H1 (cell line): Measurements from ENCODE around the gene VARS2. TPM values are rescaled to one million over a fixed set of nuclear protein-coding genes. Genes with fewer than 3 reads are reported as not detected.

ENCODE experiments used
- CTCF ChIA-PET: fragments of 300-600 bp; sonication (Branson Sonifier 250); formaldehyde crosslinking; loops from one replicate; lab custom pipeline; 2021; ENCODE audit not compliant: partially characterized antibody; lab: Charles Lee
- POLR2A ChIA-PET: fragments of 300-600 bp; sonication (Branson Sonifier 250); formaldehyde crosslinking; loops from one replicate; lab custom pipeline; 2021; ENCODE audit warnings: inconsistent platforms; ENCODE audit not compliant: partially characterized antibody; lab: Charles Lee
- DNase-seq, 2 experiments: peaks; one replicate each; pipeline versions ENCODE4 v3.0.0 to v3.0.0-alpha.2; 2010 to 2022; ENCODE audit warnings: low spot score in 2 of 2, low read depth in 1 of 2, mixed read lengths in 1 of 2
- FAIRE-seq: peaks from 2 replicates; lab custom pipeline; 2011; peaks lifted over from hg19 to GRCh38; lab: Jason Lieb, UNC
- H2AFZ ChIP-seq: 2 replicates; pipeline ENCODE4 v1.8.1; 2012; ENCODE audit warnings: low read length, inconsistent platforms
- H2AK5ac ChIP-seq: 2 replicates; pipeline ENCODE4 v1.6.1; 2013; ENCODE audit warnings: low read depth, low read length
- H2BK120ac ChIP-seq: replicated peaks from 2 replicates; pipeline ENCODE3; 2013; ENCODE audit warnings: low read depth, low read length, inconsistent platforms
- H2BK12ac ChIP-seq: 2 replicates; pipeline ENCODE4 v1.6.1; 2013; ENCODE audit warnings: low read depth, low read length
- H2BK15ac ChIP-seq: 2 replicates; pipeline ENCODE4 v1.6.1; 2013; ENCODE audit warnings: low read length
- H2BK20ac ChIP-seq: 2 replicates; pipeline ENCODE4 v1.6.1; 2013; ENCODE audit warnings: low read length
- H2BK5ac ChIP-seq: 2 replicates; pipeline ENCODE4 v1.6.1; 2013; ENCODE audit warnings: low read depth, low read length
- H3K14ac ChIP-seq: 2 replicates; pipeline ENCODE4 v1.6.1; 2013; ENCODE audit warnings: inconsistent platforms; ENCODE audit not compliant: insufficient read length
- H3K18ac ChIP-seq: 2 replicates; pipeline ENCODE4 v1.6.1; 2013; ENCODE audit warnings: low read length; ENCODE audit errors: extremely low read depth
- H3K23ac ChIP-seq: 2 replicates; pipeline ENCODE4 v1.6.1; 2013; ENCODE audit warnings: inconsistent platforms; ENCODE audit not compliant: insufficient read length
- H3K23me2 ChIP-seq: 2 replicates; pipeline ENCODE4 v1.6.1; 2013; ENCODE audit warnings: low read depth, low read length
- H3K27ac ChIP-seq: 2 replicates; pipeline ENCODE4 v1.6.1; 2011; ENCODE audit warnings: low read depth, low read length, inconsistent platforms
- H3K27me3 ChIP-seq, 4 experiments: replicated peaks in 1 of 4; 1 replicate in 1 of 4; 2 replicates in 3 of 4; pipeline versions ENCODE4 v1.6.1 to v1.8.1; 2011 to 2013; ENCODE audit warnings: low read length in 3 of 4, mild to moderate bottlenecking in 3 of 4, inconsistent platforms in 2 of 4, mixed read lengths in 2 of 4, moderate library complexity in 1 of 4; ENCODE audit not compliant: control insufficient read depth in 3 of 4, insufficient read depth in 3 of 4; ENCODE audit errors: extremely low read depth in 1 of 4
- H3K36me3 ChIP-seq, 4 experiments: 2 replicates each; pipeline versions ENCODE4 v1.6.1 to v1.8.1; 2011 to 2013; ENCODE audit warnings: mild to moderate bottlenecking in 4 of 4, low read length in 3 of 4, moderate library complexity in 2 of 4, control low read depth in 1 of 4, inconsistent platforms in 1 of 4; ENCODE audit not compliant: insufficient read depth in 4 of 4, control insufficient read depth in 2 of 4
- H3K4ac ChIP-seq: replicated peaks from 2 replicates; pipeline ENCODE3; 2013; ENCODE audit warnings: low read length, low read depth, mixed read lengths, inconsistent platforms; ENCODE audit not compliant: insufficient read length
- H3K4me1 ChIP-seq, 4 experiments: replicated peaks in 1 of 4; 1 replicate in 1 of 4; 2 replicates in 3 of 4; pipeline versions ENCODE4 v1.6.1 to v1.8.1; 2011 to 2013; ENCODE audit warnings: low read length in 3 of 4, inconsistent platforms in 2 of 4, mixed read lengths in 1 of 4; ENCODE audit not compliant: insufficient read depth in 4 of 4, control insufficient read depth in 3 of 4
- H3K4me2 ChIP-seq, 2 experiments: 2 replicates each; pipeline versions ENCODE4 v1.6.1 to v1.8.1; 2011 to 2013; ENCODE audit warnings: low read depth in 2 of 2, low read length in 2 of 2, control low read depth in 1 of 2, inconsistent platforms in 1 of 2, mild to moderate bottlenecking in 1 of 2; ENCODE audit not compliant: insufficient read depth in 1 of 2
- H3K4me3 ChIP-seq, 4 experiments: fragments of 200-600, 300-600 bp in 1 of 4; sonication (generic), shearing (Covaris generic), sonication (Bioruptor Twin) in 1 of 4; 2 replicates each; pipeline versions ENCODE4 v1.5.1 to v1.8.1; 2011 to 2016; ENCODE audit warnings: low read length in 4 of 4, low read depth in 3 of 4, control low read depth in 2 of 4, inconsistent platforms in 2 of 4, mild to moderate bottlenecking in 2 of 4, mixed read lengths in 1 of 4, moderate library complexity in 1 of 4; ENCODE audit not compliant: insufficient read depth in 2 of 4; ENCODE audit errors: extremely low read depth in 1 of 4
- H3K56ac ChIP-seq: replicated peaks from 2 replicates; pipeline ENCODE3; 2013; ENCODE audit warnings: low read depth, mild to moderate bottlenecking, mixed read lengths, low read length, inconsistent platforms; ENCODE audit not compliant: insufficient read length
- H3K79me1 ChIP-seq: 2 replicates; pipeline ENCODE4 v1.6.1; 2013; ENCODE audit warnings: low read depth, low read length, control low read depth
- H3K79me2 ChIP-seq, 2 experiments: 2 replicates each; pipeline versions ENCODE4 v1.6.1 to v1.8.1; 2012 to 2013; ENCODE audit warnings: low read length in 2 of 2, mild to moderate bottlenecking in 2 of 2, inconsistent platforms in 1 of 2; ENCODE audit not compliant: insufficient read depth in 2 of 2, control insufficient read depth in 1 of 2
- H3K9ac ChIP-seq, 4 experiments: replicated peaks in 1 of 4; 1 replicate in 1 of 4; 2 replicates in 3 of 4; pipeline versions ENCODE4 v1.6.1 to v1.8.1; 2011 to 2013; ENCODE audit warnings: low read depth in 3 of 4, low read length in 3 of 4, control low read depth in 2 of 4, mild to moderate bottlenecking in 2 of 4, moderate library complexity in 2 of 4, inconsistent platforms in 1 of 4; ENCODE audit errors: extremely low read depth in 1 of 4
- H3K9me3 ChIP-seq, 2 experiments: 2 replicates each; pipeline versions ENCODE4 v1.6.1 to v1.8.1; 2012 to 2013; ENCODE audit warnings: mild to moderate bottlenecking in 2 of 2, moderate library complexity in 2 of 2, control low read depth in 1 of 2, inconsistent platforms in 1 of 2, low read depth in 1 of 2, low read length in 1 of 2, mixed read lengths in 1 of 2; ENCODE audit not compliant: insufficient read depth in 2 of 2
- H4K20me1 ChIP-seq, 2 experiments: replicated peaks in 1 of 2; 2 replicates each; pipeline versions ENCODE3 to v1.8.1; 2011 to 2013; ENCODE audit warnings: inconsistent platforms in 2 of 2, low read length in 2 of 2, mild to moderate bottlenecking in 1 of 2; ENCODE audit not compliant: insufficient read depth in 2 of 2, control insufficient read depth in 1 of 2
- H4K5ac ChIP-seq: 2 replicates; pipeline ENCODE4 v1.6.1; 2013; ENCODE audit warnings: low read length, low read depth, mixed read lengths, inconsistent platforms; ENCODE audit not compliant: insufficient read length
- H4K8ac ChIP-seq: 2 replicates; pipeline ENCODE4 v1.8.0; 2013; ENCODE audit warnings: mild to moderate bottlenecking, moderate library complexity, low read length, inconsistent platforms; ENCODE audit not compliant: insufficient read depth; ENCODE audit errors: extremely low read depth
- H4K91ac ChIP-seq: replicated peaks from 2 replicates; pipeline ENCODE3; 2013; ENCODE audit warnings: low read length, mixed read lengths, inconsistent platforms; ENCODE audit not compliant: insufficient read length
- BCL11A ChIP-seq, 2 experiments: IDR thresholded peaks; one replicate each; pipeline ENCODE4 v1.6.1; 2011; ENCODE audit warnings: low read depth in 2 of 2, low read length in 2 of 2, mild to moderate bottlenecking in 2 of 2
- BRCA1 ChIP-seq: IDR thresholded peaks from 2 replicates; pipeline ENCODE4 v1.6.1; 2012; ENCODE audit warnings: low read depth, low read length, improper control_type of control experiment
- GTF2F1 ChIP-seq: IDR thresholded peaks from 2 replicates; pipeline ENCODE4 v1.6.1; 2012; ENCODE audit warnings: low read depth, low read length, improper control_type of control experiment, borderline replicate concordance
- HDAC6 ChIP-seq: IDR thresholded peaks from one replicate; pipeline ENCODE4 v1.7.1; 2012; ENCODE audit warnings: low read depth, mild to moderate bottlenecking, inconsistent platforms, low read length, moderate library complexity
- SUZ12 ChIP-seq: fragments of 200-600 bp; sonication (generic); IDR thresholded peaks from 2 replicates; pipeline ENCODE4 v1.6.1; 2012; ENCODE audit warnings: mild to moderate bottlenecking, inconsistent platforms, low read length, moderate library complexity, mixed read lengths
- WGBS, 2 experiments: shearing (Covaris generic) in 1 of 2; methylation state at CpG; one replicate each; pipeline versions ENCODE4 v1.1.6 to v1.1.7; 2013 to 2015; ENCODE audit warnings: low lambda C conversion rate in 2 of 2, mixed read lengths in 2 of 2, inconsistent platforms in 1 of 2, low coverage in 1 of 2, missing lambda C conversion rate in 1 of 2; ENCODE audit not compliant: insufficient replicate concordance in 2 of 2, insufficient coverage in 1 of 2, insufficient read length in 1 of 2; ENCODE audit errors: extremely low coverage in 1 of 2, missing lambda C conversion rate in 1 of 2; 5-methylcytosine and 5-hydroxymethylcytosine counted together
- polyA plus RNA-seq, 7 experiments: library from polyadenylated mRNA; depleted of rRNA in 3 of 7; stranded (reverse) in 5 of 7; unstranded in 2 of 7; fragments of >200 nt in 5 of 7; fragments of 200-250 nt in 2 of 7; gene quantifications; 1 replicate in 5 of 7; 2 replicates in 1 of 7; 4 replicates in 1 of 7; pipeline versions ENCODE4 v1.2.1 to v1.2.3, GENCODE V29; 2011 to 2013; ENCODE audit warnings: missing spikeins in 2 of 7, mixed read lengths in 2 of 7
- total RNA-seq: library from RNA; stranded (reverse); fragmentation: NEBNext Ultra II Directional; extraction: Animal tissue kit (Norgen Biotek cat#: 25700); gene quantifications from 2 replicates; pipeline ENCODE4 v1.2.1, GENCODE V29; 2021
- TF ChIP-seq, protein P1 (sequence below): IDR thresholded peaks from 2 replicates; pipeline ENCODE4 v1.6.1; 2012; ENCODE audit warnings: inconsistent platforms

The VARS2 gene
- total and polyA plus RNA-seq, 2 of the 8 experiments (the other 6 are each of a cell fraction or from before 2014, with no cell fraction given), result 26.8 to 47.7 TPM

DNA sequence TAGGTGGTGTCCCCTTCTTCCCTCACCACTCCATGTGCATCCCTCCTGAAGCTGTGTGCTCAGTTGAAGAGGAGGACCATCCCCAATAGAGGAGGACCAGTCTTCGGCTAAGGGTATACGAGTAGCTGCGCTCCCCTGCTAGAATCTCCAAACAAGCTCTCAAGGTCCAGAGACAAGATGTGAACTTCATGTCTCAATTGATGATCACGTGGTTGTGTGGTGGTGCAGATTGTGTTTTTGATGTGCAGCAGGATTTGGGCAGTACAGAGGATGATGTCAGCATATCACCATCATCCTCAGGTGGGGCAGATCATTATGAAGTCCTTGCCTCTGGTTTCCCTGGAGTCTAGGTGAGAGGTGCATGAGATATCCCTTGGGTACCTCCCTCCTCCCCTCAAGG is 49.7 kb upstream of the VARS2 start:
- no peaks in the 10 kb centered on the region for H3K23me2 ChIP-seq
- H3K14ac ChIP-seq, result no peak overlapping the region
- no peak overlapping the region for H3K23ac ChIP-seq
- no peak overlapping the region for H3K18ac ChIP-seq
- no peak overlapping the region for H3K9ac ChIP-seq
- H3K4me1 ChIP-seq, result no peaks in the 10 kb centered on the region
- H2AK5ac ChIP-seq, result no peak overlapping the region
- no peak overlapping the region for H2BK5ac ChIP-seq
- H4K5ac ChIP-seq, result no peak overlapping the region
- no peak for DNase-seq
- H3K4me3 ChIP-seq, result no peak overlapping the region
- H4K8ac ChIP-seq, result 0 out of 2 replicates have a peak overlapping the region, but pooled peaks have one; percentile 25
- no peak overlapping the region for H3K27ac ChIP-seq
- H2BK12ac ChIP-seq, result no peak overlapping the region
- no peak overlapping the region for H2AFZ ChIP-seq
- H4K91ac ChIP-seq, result no peak overlapping the region
- H3K56ac ChIP-seq, result no peak overlapping the region
- no peaks in the 10 kb centered on the region for H3K79me2 ChIP-seq
- CTCF ChIA-PET, result interaction anchor here (0.6 to 1.5 kb wide), 5 partner anchors 13 to 1975 kb away, joined by 3 to 5 read pairs (median 3); no protein-coding TSS in a partner anchor
- H3K79me1 ChIP-seq, result no peaks in the 10 kb centered on the region
- no peak overlapping the region for H2BK120ac ChIP-seq
- H2BK15ac ChIP-seq, result no peak overlapping the region
- no peak overlapping the region for H3K4me2 ChIP-seq
- H3K27me3 ChIP-seq, result no peaks in the 10 kb centered on the region
- H2BK20ac ChIP-seq, result 0 out of 2 replicates have a peak overlapping the region, but pooled peaks have one; percentile 8
- FAIRE-seq, result no peak
- WGBS, 2 experiments, result 86% methylated on average over 4 of the region's 4 CpGs; no CpG with 5 or more reads in 1 of the 2 experiments
- no peaks in the 10 kb centered on the region for H3K36me3 ChIP-seq
- no peaks in the 10 kb centered on the region for H4K20me1 ChIP-seq
- H3K4ac ChIP-seq, result no peak overlapping the region
- H3K9me3 ChIP-seq, result peaks cover 22% of the 10 kb centered on the region in 2 experiments
- POLR2A ChIA-PET, result interaction anchor here (0.7 to 1.4 kb wide), 2 partner anchors 20 to 49 kb away, joined by 3 to 4 read pairs; partner anchors contain the start of genes DDR1 and VARS2
- TF ChIP-seq SUZ12, result no peak
- TF ChIP-seq BCL11A (IDR thresholded peaks at IDR 0.05; ENCODE audit: low read depth in 2 of 2, low read length in 2 of 2), result no peak
- TF ChIP-seq HDAC6, result no peak
- TF ChIP-seq GTF2F1, result no peak
- TF ChIP-seq, protein P1, sequence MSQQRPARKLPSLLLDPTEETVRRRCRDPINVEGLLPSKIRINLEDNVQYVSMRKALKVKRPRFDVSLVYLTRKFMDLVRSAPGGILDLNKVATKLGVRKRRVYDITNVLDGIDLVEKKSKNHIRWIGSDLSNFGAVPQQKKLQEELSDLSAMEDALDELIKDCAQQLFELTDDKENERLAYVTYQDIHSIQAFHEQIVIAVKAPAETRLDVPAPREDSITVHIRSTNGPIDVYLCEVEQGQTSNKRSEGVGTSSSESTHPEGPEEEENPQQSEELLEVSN, result no peak
- no peak for TF ChIP-seq BRCA1
